ENCODE measurements around the gene BCL6. TPM values are rescaled to one million over a fixed set of nuclear protein-coding genes. Genes with fewer than 3 reads are reported as not detected.

Gene BCL6
- total and polyA plus RNA-seq, 9 of the 15 experiments (the other 6 are each of a cell fraction or from before 2014, with no cell fraction given): 0.08 to 3.5 (median 1.6) TPM

- TF ChIP-seq ZBTB17 (CRISPR knock-in tag; IDR thresholded peaks at IDR 0.05) (no peak), NR1H2 (CRISPR knock-in tag; IDR thresholded peaks at IDR 0.05) (no peak), ZBTB43 (CRISPR knock-in tag; IDR thresholded peaks at IDR 0.05) (no peak), ZNF354B (CRISPR knock-in tag; IDR thresholded peaks at IDR 0.05) (no peak), ZNF512 (tag; IDR thresholded peaks at IDR 0.05) (peak; percentile 47; the same call in 1 of the 2 replicates), POLR2AphosphoS5 (IDR thresholded peaks at IDR 0.05; ENCODE audit: control insufficient read depth, insufficient read depth, low read depth, low read length) (0 out of 2 replicates have a peak, but pooled peaks have one; percentile 17), EGR1 (conservative IDR thresholded peaks at IDR 0.05) (no peak), ZNF436 (CRISPR knock-in tag; IDR thresholded peaks at IDR 0.05) (no peak), ZNF668 (CRISPR knock-in tag; IDR thresholded peaks at IDR 0.05) (no peak), GABPA (tag; conservative IDR thresholded peaks at IDR 0.05; ENCODE audit: low read depth) (no peak), THAP12 (CRISPR knock-in tag; IDR thresholded peaks at IDR 0.05) (0 out of 2 replicates have a peak, but pooled peaks have one; percentile 51), ZNF644 (tag; IDR thresholded peaks at IDR 0.05; ENCODE audit: low read depth) (no peak), KLF10 (CRISPR knock-in tag; IDR thresholded peaks at IDR 0.05) (no peak), DPF2 (IDR thresholded peaks at IDR 0.05) (no peak), MED1 (CRISPR knock-in tag; IDR thresholded peaks at IDR 0.05; ENCODE audit: borderline replicate concordance) (no peak), ZNF217 (CRISPR knock-in tag; IDR thresholded peaks at IDR 0.05) (no peak), ELK1 (CRISPR knock-in tag; IDR thresholded peaks at IDR 0.05) (no peak), ELF4 (CRISPR knock-in tag; IDR thresholded peaks at IDR 0.05) (peak; percentile 68; the same call in 1 of the 2 replicates), TCF7 (IDR thresholded peaks at IDR 0.05; ENCODE audit: borderline replicate concordance) (no peak), ZNF589 (CRISPR knock-in tag; IDR thresholded peaks at IDR 0.05; ENCODE audit: low read depth) (no peak), E2F5 (CRISPR knock-in tag; IDR thresholded peaks at IDR 0.05) (no peak)
Measured at GRCh38 chr3:187744169-187745151, 808 bp downstream of the BCL6 start (continued).
